HG03521 (cell line): ENCODE results near the gene PHF2.
"Not testable (repeated sequence)": the region's sequence is repeated elsewhere in the genome, so short reads cannot be mapped to it uniquely, and the experiment has no call there.

Source experiments
- ATAC-seq: cut with Tn5 transposase; IDR thresholded peaks from one replicate; pipeline ENCODE4 v1.9.1; 2021; ENCODE audit warnings: mild to moderate bottlenecking, moderate library complexity; ENCODE audit not compliant: unreplicated experiment

Gene PHF2

GRCh38 chr9:93662952-93663572 lies 86.7 kb downstream of the PHF2 start:
- ATAC-seq: no peak

DNA sequence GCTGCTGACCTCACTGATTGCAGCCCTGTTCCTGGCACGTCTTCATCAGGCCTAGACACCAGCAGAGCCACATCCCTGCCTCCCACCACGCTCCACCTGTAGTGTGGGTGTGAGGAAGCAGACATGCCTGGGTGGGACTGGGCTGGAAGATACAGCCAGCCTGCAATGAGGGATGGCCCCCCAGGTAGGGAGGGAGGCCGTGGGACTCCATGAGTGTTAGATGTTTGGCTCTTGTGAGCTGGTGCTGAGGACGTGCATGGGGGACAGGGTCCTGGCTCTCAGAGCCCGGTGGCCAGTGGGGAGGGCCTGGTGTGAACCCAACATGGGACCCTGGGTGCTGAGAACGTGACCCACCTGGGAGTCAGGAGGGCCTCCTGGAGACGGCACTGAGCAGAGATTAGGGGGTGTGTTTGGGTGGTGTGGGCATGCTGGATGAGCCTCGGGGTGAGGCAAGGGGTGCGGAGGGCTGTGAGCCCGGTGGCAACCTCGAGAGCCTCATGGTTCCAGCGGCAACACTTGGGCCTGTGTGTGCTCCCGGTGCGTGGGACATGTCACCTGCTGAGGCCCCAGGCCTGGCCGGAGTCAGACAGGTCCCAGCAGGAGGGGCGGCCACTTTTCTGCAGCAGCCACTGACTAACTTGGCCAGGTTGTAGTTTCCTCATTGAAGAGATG lies 87.6 kb downstream of the PHF2 start:
- no peak for ATAC-seq

GRCh38 chr9:93664549-93665120 lies 88.3 kb downstream of the PHF2 start:
- ATAC-seq: no peak

DNA sequence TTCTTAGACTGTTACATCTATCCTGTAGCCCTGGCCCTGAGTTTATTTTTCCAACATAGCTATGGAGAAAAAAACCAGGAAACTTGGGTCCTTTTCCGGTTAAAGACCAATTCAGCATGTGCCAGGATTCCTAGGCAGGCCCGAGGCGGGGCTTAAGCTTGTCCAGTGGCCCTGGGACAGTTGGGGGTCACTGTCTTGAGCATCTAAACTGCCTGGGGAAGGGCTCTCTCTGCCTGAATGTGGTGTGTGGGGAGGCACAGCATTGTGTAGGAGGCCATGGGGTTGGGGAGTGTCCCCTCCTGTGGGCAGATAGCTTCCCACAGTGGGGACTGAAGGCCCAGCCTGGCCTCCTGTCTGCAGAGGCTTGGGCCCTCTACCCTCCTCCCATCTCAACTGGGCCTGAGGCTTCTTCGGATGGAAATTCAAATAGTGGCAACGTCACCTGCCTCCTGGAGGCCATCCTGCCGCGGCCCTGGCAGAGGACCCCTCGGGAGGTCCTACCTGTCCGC lies 88.8 kb downstream of the PHF2 start:
- no peak for ATAC-seq

- ATAC-seq: no peak
Observed at GRCh38 chr9:93665637-93666438, 89.5 kb downstream of the PHF2 start.

DNA sequence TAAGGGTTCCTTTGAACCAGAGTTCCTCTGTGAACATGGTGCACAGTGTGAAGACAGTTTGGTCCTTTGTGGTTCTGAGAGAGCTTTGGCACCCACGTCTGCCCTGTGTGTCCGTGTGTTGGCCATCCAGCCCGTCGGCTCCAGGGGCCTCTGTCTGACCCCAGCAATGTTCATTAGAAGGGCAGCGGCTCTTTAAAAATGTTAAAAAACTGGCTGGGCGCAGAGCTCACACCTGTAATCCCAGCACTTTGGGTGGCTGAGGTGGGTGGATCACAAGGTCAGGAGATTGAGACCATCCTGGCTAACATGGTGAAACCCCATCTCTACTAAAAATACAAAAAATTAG lies 90.0 kb downstream of the PHF2 start:
- ATAC-seq: not testable (repeated sequence)

- no peak for ATAC-seq
Observed at GRCh38 chr9:93667006-93667405, 90.6 kb downstream of the PHF2 start.

DNA sequence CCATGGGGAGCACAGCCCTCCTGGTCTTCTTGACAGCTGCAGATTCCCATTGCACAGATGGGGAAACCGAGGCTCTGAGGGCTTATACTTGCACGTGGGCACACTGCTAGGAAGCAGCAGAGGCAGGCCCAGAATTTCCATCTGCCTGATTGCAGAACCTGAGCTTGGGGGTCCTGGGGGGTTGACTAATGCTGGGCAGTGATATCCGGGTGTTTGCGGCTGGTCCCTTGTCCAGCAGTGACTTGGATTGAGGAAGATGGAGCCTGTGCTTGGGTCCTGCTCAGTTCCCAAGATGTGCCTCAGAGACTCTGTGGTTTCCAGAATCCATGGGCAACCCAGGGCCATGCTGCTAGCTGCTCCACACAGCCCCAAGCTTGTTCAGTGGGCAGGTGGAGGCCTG lies 91.2 kb downstream of the PHF2 start:
- ATAC-seq: no peak

GRCh38 chr9:93668261-93668871 lies 92.0 kb downstream of the PHF2 start:
- no peak for ATAC-seq

- ATAC-seq: no peak
Observed at GRCh38 chr9:93669116-93669957, 93.0 kb downstream of the PHF2 start.

- no peak for ATAC-seq
Observed at GRCh38 chr9:93669958-93670207, 93.5 kb downstream of the PHF2 start.

DNA sequence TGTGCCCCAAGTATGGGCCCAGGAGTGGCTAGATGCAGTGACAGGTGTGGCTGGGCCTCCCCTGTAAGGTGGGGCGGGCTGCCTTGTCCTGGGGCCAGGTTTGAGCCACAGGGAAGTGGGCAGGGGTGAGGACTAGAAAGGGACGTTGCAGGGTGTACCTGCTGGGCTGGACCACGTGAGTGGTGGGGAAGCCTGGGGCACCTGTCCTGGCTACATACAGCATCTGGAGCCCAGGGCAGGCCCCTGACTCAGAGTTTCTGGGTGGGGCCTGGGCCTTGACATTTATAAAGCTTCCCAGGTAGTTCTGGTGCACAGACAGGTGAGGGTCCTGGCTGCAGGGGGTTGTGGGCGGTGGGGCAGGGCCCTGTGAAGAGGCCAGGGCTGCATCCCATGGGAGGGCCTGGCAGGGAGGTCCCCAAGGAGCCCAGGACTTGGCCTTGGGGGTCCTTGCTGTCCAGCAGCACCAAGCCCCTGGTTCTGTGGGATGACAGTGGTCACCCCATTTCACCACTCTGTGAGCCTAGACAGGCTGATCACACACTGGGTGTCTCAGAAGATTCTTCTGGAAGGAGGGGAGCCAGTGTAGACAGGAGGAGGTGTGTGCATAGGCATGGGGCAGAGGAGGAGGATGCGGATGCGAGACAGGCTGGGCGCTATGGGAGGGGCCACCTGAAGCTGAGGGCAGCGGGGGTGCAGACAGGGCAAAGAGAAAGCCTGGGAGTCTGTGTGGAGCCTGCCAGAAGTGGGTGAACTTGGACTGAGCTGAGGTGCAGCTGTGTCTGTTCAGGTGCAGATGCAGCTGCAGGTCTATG lies 94.0 kb downstream of the PHF2 start:
- ATAC-seq: no peak

- no peak for ATAC-seq
Observed at GRCh38 chr9:93671020-93671338, 94.6 kb downstream of the PHF2 start.

DNA sequence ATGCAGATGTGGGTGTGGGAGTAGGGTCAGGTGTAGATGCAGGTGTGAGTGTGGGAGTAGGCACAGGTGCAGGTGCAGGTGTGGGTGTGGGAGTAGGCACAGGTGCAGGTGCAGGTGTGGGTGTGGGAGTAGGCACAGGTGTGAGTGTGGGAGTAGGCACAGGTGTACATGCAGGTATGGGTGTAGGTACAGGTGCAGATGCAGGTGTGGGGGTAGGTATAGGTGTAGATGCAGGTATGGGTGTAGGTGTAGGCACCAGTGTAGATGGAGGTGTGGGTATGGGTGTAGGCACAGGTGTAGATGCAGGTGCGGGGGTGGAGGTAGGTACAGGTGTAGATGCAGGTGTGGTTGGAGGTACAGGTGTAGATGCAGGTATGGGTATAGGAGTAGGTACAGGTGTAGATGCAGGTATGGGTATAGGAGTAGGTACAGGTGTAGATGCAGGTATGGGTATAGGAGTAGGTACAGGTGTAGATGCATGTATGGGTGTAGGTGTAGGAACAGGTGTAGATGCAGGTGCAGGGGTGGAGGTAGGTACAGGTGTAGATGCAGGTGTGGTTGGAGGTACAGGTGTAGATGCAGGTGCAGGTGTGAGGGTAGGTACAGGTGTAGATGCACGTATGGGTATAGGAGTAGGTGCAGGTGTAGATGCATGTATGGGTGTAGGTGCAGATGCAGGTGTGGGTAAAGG lies 96.1 kb downstream of the PHF2 start:
- not testable (repeated sequence) for ATAC-seq

DNA sequence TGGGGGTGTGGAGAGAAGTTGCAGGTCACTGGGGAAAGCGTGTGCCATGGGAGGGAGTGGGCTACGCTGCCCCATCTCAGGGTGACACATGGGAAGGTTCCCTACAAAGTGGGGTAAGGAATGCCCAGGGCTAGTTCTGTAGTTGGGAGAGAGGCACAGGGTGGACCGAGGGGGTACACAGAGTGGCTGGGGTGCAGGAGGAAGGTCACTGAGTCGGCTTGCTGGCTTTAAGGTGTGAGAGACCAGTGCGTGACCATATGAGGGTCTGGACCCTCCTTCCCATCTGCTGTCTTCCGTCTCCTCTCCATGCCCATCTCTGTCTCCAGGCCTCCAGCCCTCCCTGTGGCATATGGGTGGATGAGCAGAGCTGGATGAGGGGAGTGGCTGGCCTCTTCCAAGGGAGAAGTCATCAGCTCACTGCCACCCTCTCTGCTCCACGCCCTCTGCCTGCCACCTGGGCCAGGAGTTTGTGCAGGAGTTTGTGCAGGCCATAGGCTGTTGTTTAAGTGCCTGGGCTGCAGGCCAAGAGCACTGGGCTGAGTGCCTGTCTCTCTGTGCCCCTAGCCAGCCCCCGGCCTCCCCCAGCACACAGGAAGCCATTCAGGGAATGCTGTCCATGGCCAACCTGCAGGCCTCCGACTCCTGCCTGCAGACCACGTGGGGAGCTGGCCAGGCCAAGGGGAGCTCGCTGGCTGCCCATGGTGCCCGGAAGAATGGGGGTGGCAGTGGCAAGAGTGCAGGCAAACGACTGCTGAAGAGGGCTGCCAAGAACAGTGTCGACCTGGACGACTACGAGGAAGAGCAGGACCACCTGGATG lies 96.8 kb downstream of the PHF2 start:
- ATAC-seq: no peak

- ATAC-seq: no peak
Observed at GRCh38 chr9:93673839-93674334, 97.5 kb downstream of the PHF2 start.

GRCh38 chr9:93674580-93675335 lies 98.4 kb downstream of the PHF2 start:
- no peak for ATAC-seq
